ENCODE data around the gene ALDH2.

Gene ALDH2

GRCh38 chr12:111784953-111785352 is 18.2 kb downstream of the ALDH2 start:
- in situ Hi-C loops (cut with MboI; ENCODE audit: low sequenced_read_pairs), result no loop called here

- in situ Hi-C loops (cut with MboI; ENCODE audit: low sequenced_read_pairs), result no loop called here
Measured at GRCh38 chr12:111785651-111786050, 18.9 kb downstream of the ALDH2 start.

- in situ Hi-C loops (cut with MboI; ENCODE audit: low sequenced_read_pairs), result no loop called here
Measured at GRCh38 chr12:111788178-111788654, 21.5 kb downstream of the ALDH2 start.

GRCh38 chr12:111789779-111790178 is 23.0 kb downstream of the ALDH2 start:
- in situ Hi-C loops (cut with MboI; ENCODE audit: low sequenced_read_pairs), result no loop called here

GRCh38 chr12:111791507-111791906 is 24.8 kb downstream of the ALDH2 start:
- in situ Hi-C loops (cut with MboI; ENCODE audit: low sequenced_read_pairs), result no loop called here

- in situ Hi-C loops (cut with MboI; ENCODE audit: low sequenced_read_pairs), result no loop called here
Measured at GRCh38 chr12:111792155-111792855, 25.6 kb downstream of the ALDH2 start.

- in situ Hi-C loops (cut with MboI; ENCODE audit: low sequenced_read_pairs), result no loop called here
Measured at GRCh38 chr12:111792856-111793235, 26.1 kb downstream of the ALDH2 start.

GRCh38 chr12:111798182-111798581 is 31.4 kb downstream of the ALDH2 start:
- in situ Hi-C loops (cut with MboI; ENCODE audit: low sequenced_read_pairs), result no loop called here

GRCh38 chr12:111799758-111800157 is 33.0 kb downstream of the ALDH2 start:
- in situ Hi-C loops (cut with MboI; ENCODE audit: low sequenced_read_pairs), result no loop called here

- in situ Hi-C loops (cut with MboI; ENCODE audit: low sequenced_read_pairs), result no loop called here
Measured at GRCh38 chr12:111803038-111803626, 36.4 kb downstream of the ALDH2 start.

GRCh38 chr12:111803851-111804250 is 37.1 kb downstream of the ALDH2 start:
- in situ Hi-C loops (cut with MboI; ENCODE audit: low sequenced_read_pairs), result no loop called here

GRCh38 chr12:111806304-111806703 is 39.6 kb downstream of the ALDH2 start:
- in situ Hi-C loops (cut with MboI; ENCODE audit: low sequenced_read_pairs), result no loop called here

- in situ Hi-C loops (cut with MboI; ENCODE audit: low sequenced_read_pairs), result no loop called here
Measured at GRCh38 chr12:111807232-111807631, 40.5 kb downstream of the ALDH2 start.

GRCh38 chr12:111812881-111813741 is 46.4 kb downstream of the ALDH2 start:
- in situ Hi-C loops (cut with MboI; ENCODE audit: low sequenced_read_pairs), result loop anchor here (10.0 kb wide), 1 partner anchor 58 kb away; no protein-coding TSS in a partner anchor

GRCh38 chr12:111816065-111816615 is 49.4 kb downstream of the ALDH2 start:
- in situ Hi-C loops (cut with MboI; ENCODE audit: low sequenced_read_pairs), result loop anchor here (10.0 kb wide), 1 partner anchor 61 kb away; no protein-coding TSS in a partner anchor

GRCh38 chr12:111816898-111817297 is 50.2 kb downstream of the ALDH2 start:
- in situ Hi-C loops (cut with MboI; ENCODE audit: low sequenced_read_pairs), result loop anchor here (10.0 kb wide), 1 partner anchor 62 kb away; no protein-coding TSS in a partner anchor

GRCh38 chr12:111818340-111818739 is 51.6 kb downstream of the ALDH2 start:
- in situ Hi-C loops (cut with MboI; ENCODE audit: low sequenced_read_pairs), result loop anchor here (10.0 kb wide), 1 partner anchor 64 kb away; no protein-coding TSS in a partner anchor

GRCh38 chr12:111819191-111820158 is 52.7 kb downstream of the ALDH2 start:
- in situ Hi-C loops (cut with MboI; ENCODE audit: low sequenced_read_pairs), result loop anchor here (10.0 kb wide), 2 partner anchors 65 to 575 kb away; no protein-coding TSS in a partner anchor

GRCh38 chr12:111820828-111821227 is 54.1 kb downstream of the ALDH2 start:
- in situ Hi-C loops (cut with MboI; ENCODE audit: low sequenced_read_pairs), result loop anchor here (10.0 kb wide), 1 partner anchor 574 kb away; no protein-coding TSS in a partner anchor

GRCh38 chr12:111822886-111823285 is 56.2 kb downstream of the ALDH2 start:
- in situ Hi-C loops (cut with MboI; ENCODE audit: low sequenced_read_pairs), result loop anchor here (10.0 kb wide), 1 partner anchor 572 kb away; no protein-coding TSS in a partner anchor

Measured in HL-60/S4 (cell line).